ENCODE data around the gene PSMB1. TPM values are rescaled to one million over a fixed set of nuclear protein-coding genes. Genes with fewer than 3 reads are reported as not detected.
A peak's percentile ranks its signal among the peaks of the same experiment; 100 is the strongest.
"Not testable (repeated sequence)": the region's sequence is repeated elsewhere in the genome, so short reads cannot be mapped to it uniquely, and the experiment has no call there.

The PSMB1 gene
- total RNA-seq, 1 experiment from 2014 or later: 358 TPM

- no peak for DNase-seq (ENCODE audit: low spot score)
Observed at GRCh38 chr6:170535004-170535403, 18.1 kb downstream of the PSMB1 start.

DNA sequence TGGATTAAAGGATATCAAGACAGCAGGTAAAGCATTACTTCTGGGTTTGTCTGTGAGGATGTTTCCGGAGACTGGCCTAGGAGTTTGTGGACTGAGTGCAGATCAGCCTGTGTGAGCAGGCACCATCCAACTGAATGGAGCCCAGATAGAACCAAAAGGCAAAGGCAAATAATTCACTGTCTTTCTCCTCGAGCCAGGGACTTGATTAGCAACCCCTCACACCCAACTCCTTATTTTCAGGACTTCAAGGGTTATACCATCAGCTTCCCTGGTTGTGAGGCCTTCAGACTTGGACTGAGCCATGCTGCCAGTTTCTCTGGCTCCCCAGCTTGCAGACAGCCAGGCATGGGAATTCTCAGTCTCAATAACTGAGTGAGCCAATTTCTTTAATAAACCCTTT lies 19.3 kb downstream of the PSMB1 start:
- DNase-seq (ENCODE audit: low spot score): no peak

GRCh38 chr6:170532867-170533488 lies 20.1 kb downstream of the PSMB1 start:
- DNase-seq (ENCODE audit: low spot score): no peak

GRCh38 chr6:170529839-170530469 lies 23.2 kb downstream of the PSMB1 start:
- peak; percentile 88 for DNase-seq (ENCODE audit: low spot score)

GRCh38 chr6:170527995-170528394 lies 25.1 kb downstream of the PSMB1 start:
- not testable (repeated sequence) for DNase-seq (ENCODE audit: low spot score)

GRCh38 chr6:170525795-170526194 lies 27.3 kb downstream of the PSMB1 start:
- no peak for DNase-seq (ENCODE audit: low spot score)

DNA sequence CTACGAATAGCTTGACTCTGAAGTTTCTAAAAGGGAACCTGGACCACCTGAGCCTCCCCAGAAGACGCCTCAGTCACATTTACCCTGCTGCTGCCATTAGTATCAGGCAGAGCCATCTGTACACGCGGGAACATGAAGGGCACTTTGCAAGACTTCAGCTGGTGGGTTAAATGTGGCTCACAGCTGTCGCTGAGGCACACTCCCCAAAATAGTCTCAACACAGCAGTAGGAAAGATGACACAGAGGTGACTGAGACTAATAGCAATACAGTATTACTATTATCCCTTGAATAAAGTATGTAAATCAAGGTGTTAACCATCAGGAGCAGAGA lies 29.0 kb downstream of the PSMB1 start:
- no peak for DNase-seq (ENCODE audit: low spot score)

- no peak for DNase-seq (ENCODE audit: low spot score)
Observed at GRCh38 chr6:170523256-170524171, 29.6 kb downstream of the PSMB1 start.

- no peak for DNase-seq (ENCODE audit: low spot score)
Observed at GRCh38 chr6:170522565-170523183, 30.4 kb downstream of the PSMB1 start.

- peak; percentile 57 for DNase-seq (ENCODE audit: low spot score)
Observed at GRCh38 chr6:170516783-170517616, 36.1 kb downstream of the PSMB1 start.

DNA sequence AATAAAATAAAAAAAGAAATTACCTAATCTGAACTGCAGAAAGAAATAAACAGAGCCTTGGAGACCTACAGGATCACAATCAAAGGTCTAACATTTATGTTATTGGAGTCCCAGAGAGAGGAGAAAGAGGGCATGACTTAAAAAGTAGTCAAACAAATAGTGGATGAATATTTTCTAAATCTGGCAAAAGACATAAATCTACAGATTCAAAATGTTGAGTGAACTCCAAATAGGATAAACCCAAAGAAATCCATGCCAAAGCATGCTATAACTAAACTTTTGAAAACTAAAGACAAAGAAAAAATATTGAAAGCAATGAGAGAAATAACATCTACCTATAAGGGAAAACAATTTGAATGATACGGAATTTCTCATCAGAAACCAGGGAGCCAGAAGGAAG lies 38.2 kb downstream of the PSMB1 start:
- DNase-seq (ENCODE audit: low spot score): no peak

- no peak for DNase-seq (ENCODE audit: low spot score)
Observed at GRCh38 chr6:170512249-170512648, 40.9 kb downstream of the PSMB1 start.

DNA sequence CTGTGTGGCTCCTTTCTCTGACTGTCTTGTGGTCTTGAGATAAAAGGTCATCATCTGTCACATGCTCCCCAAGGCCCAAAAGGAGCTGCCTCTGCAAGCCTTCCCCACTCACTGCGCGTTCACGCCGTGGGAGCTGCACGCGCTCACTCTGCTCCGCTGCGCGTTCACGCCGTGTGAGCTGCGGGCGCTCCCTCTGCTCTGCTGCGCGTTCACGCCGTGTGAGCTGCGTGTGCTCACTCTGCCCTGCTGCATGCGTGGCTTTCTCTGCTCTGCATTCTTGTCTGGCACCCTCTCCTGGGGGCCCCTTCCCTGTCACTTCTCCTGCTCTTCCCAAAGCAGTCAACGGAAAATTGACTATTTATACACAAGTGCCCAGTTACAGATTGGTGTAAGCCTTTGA lies 42.5 kb downstream of the PSMB1 start:
- no peak for DNase-seq (ENCODE audit: low spot score)

- no peak for DNase-seq (ENCODE audit: low spot score)
Observed at GRCh38 chr6:170509723-170510018, 43.4 kb downstream of the PSMB1 start.

DNA sequence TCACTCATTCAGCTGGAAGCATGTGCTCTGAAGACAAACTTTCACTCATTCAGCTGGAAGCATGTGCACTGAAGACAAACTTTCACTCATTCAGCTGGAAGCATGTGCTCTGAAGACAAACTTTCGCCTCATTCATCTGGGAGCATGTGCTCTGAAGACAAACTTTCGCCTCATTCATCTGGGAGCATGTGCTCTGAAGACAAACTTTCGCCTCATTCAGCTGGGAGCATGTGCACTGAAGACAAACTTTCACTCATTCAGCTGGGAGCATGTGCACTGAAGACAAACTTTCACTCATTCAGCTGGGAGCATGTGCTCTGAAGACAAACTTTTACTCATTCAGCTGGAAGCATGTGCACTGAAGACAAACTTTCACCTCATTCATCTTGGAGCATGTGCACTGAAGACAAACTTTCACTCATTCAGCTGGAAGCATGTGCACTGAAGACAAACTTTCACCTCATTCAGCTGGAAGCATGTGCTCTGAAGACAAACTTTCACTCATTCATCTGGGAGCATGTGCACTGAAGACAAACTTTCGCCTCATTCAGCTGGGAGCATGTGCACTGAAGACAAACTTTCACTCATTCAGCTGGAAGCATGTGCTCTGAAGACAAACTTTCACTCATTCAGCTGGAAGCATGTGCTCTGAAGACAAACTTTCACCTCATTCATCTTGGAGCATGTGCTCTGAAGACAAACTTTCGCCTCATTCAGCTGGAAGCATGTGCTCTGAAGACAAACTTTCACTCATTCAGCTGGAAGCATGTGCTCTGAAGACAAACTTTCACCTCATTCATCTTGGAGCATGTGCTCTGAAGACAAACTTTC lies 44.0 kb downstream of the PSMB1 start:
- not testable (repeated sequence) for DNase-seq (ENCODE audit: low spot score)

DNA sequence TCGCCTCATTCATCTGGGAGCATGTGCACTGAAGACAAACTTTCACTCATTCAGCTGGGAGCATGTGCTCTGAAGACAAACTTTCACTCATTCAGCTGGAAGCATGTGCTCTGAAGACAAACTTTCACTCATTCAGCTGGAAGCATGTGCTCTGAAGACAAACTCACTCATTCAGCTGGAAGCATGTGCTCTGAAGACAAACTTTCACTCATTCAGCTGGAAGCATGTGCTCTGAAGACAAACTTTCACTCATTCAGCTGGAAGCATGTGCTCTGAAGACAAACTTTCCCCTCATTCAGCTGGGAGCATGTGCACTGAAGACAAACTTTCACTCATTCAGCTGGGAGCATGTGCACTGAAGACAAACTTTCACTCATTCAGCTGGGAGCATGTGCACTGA lies 44.8 kb downstream of the PSMB1 start:
- DNase-seq (ENCODE audit: low spot score): not testable (repeated sequence)

GRCh38 chr6:170507728-170508127 lies 45.4 kb downstream of the PSMB1 start:
- DNase-seq (ENCODE audit: low spot score): not testable (repeated sequence)

DNA sequence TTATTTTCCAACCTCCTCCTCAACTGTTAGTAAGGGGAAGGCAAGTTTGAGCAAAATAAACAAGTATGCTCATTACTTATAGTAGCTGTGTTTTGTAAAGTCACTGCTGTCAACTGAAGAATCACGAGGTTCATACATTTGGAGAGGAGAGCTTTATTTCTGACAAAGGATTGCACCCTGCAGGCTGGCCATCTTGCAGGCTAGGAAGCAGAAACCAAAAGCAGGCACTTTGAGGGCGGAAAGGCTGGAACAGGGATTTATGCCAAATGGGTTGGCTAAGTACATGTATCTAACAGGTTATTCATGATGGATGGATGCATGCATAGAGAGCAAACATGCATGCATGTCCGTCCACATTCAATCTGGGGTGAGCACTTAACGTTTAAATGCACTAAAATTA lies 46.7 kb downstream of the PSMB1 start:
- DNase-seq (ENCODE audit: low spot score): no peak

DNA sequence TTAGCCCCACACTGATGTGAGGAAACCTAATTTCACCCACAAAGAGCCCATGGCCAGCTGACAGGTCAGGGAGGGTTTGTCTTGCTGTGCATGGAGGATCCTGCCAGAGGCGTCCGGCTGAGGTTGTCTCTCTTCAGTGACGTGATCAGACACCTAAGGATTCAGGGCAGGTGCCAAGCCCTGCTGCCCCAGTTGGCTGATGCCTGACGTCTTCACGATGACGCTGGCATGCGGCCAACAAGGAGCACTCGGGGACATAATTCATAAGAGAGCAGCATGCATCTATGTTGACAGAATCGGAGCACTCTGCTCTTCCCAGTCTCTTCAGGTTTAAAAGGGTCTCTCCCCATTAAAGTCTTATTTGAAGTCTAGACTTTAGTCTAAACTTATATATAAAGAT lies 47.8 kb downstream of the PSMB1 start:
- DNase-seq (ENCODE audit: low spot score): no peak

DNA sequence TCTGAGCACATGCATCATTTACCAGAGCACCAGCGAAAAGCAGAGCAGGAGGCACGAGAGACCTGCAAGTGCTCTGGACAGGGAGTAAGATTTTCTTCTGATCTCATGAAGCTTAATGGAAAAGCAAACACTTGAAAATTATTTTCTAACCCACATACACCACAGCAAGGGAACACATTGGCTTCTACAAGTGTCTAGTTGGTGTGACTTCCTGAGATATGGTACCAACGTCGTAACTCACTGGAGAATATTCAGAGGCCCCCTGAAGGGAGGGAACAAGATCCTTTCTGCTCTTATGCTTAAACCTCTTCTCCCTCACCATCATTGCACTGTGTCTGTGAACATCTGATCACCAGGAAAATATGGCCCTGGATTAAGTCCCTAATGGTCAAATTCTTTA lies 48.6 kb downstream of the PSMB1 start:
- no peak for DNase-seq (ENCODE audit: low spot score)

DNA sequence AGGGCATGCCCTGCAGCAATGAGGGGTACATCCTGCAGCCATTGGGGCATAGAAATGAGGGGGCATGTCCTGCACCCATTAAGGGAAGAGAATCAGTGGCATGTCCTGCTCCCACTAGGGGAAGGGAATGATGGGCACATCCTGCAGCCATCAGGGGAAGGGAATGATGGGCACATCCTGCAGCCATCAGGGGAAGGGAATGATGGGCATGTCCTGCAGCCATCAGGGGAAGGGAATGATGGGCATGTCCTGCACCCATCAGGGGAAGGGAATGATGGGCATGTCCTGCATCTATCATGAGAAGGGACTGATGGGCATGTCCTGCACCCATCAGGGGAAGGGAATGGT lies 49.7 kb downstream of the PSMB1 start:
- no peak for DNase-seq (ENCODE audit: low spot score)

Measured in HT-29 (cell line).